GM19328 (cell line): Measurements from ENCODE around the gene MEF2A.

Experiments
- ATAC-seq: cut with Tn5 transposase; IDR thresholded peaks from one replicate; pipeline ENCODE4 v1.9.1; 2021; ENCODE audit warnings: mild to moderate bottlenecking, moderate library complexity; ENCODE audit not compliant: unreplicated experiment

The MEF2A gene

DNA sequence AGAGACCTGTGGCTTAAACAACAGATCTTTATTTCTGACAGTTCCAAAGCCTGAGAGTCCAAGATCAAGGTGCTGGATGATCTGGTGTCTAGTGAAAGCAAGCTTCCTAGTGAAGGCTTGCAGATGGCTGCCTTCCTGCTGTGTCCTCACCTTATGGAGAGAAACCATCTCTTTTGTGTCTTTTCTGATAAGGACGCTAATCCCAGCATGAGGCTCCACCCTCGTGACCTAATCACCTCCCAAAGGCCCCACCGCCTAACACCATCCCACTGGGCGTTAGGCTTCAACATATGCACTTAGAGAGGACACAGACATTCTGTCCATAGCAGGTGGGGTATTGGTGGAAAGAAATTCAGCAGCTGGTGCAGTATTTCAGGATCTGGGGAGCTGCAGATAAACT, 187.3 kb downstream of the MEF2A start:
- no peak for ATAC-seq

DNA sequence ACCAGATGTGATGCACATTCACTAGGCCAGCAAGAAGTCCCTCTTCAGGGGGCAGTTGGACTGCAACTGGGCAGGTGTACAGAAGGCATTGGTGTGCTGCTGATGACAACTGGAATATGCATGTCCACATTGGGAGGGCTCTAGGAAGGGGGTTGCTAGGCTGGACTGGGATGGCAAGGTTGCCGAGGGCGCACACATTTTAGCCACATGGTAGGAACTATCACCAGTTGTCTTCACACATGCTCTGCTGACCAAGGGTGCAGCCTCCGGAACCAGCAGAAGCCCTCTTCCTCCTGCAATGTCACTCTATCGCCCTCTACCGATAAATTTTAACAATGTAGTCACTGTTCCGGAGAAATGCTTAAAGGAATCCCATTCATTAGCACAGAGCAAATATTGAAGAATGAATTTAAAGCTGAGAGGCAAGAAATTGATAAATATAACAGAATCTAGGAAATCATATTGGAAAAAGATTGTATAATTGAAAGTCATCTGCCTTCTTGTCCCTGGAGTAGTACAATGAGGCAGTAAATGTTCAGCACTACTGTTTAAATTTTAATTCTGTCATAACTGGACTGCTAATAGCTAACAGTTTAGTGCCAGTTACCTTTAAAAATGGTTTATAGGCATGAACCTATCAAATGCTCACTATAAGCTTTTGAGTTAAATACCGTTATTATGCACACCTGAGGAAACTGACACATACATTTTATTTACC, 190.1 kb downstream of the MEF2A start:
- peak; percentile 79 for ATAC-seq

DNA sequence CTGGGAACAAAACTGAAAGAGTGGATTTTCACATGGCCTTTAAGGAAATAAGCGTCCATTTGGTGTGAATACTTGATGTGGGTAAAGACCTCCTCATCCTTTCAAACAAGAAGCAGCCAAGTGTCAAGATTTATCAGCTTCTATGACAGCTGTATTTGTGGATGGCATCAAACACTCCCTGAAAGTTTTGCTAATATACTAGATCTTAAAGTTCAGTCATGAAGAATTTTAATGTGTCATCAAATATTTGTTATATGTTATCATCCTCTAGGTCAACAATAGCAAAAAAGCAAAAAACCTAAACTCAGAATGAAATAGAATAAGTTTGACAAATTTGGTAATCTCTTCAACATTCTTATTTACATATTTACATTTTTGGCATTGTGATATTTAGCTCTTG, 196.5 kb downstream of the MEF2A start:
- ATAC-seq, result no peak

DNA sequence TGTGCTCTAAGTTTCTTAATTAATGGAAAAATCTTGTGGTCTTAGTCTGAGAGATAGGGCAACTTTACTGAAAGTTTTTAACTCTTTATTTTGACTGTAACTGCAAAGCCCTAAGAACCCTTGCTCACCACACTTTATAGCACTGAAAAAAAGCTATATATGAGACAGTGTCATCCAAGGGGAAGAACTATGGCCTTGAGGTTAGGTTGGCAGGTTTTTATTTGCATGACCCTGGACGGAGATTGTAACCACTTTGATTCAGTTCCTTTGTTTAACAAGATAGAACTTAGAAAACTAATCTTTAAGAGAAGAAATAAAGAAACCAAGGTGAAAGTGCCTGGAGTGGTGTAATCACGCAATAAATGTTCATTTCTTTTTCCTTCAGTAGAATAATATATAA, 198.0 kb downstream of the MEF2A start:
- no peak for ATAC-seq

DNA sequence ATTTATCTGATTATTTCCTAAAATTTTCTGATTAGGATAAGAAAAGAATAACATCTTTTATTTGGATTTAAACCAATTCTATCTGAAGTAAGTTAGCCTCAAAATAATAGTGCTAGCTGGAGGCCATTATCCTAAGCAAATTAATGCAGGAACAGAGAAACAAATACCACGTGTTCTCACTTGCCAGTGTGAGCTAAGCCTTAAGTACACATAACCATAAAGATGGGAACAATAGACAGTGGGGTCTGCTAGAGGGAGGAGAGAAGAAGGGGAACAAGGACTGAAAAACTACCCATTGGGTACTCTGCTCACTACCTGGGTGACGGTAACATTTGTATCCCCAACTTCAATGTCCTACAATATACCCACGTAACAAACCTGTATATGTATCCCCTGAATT, 198.7 kb downstream of the MEF2A start:
- no peak for ATAC-seq
